ENCODE data around the gene PHF21A. TPM values are rescaled to one million over a fixed set of nuclear protein-coding genes. Genes with fewer than 3 reads are reported as not detected.

The PHF21A gene
- total RNA-seq, 2 donors from 2014 or later: 69.2 to 70.2 TPM

DNA sequence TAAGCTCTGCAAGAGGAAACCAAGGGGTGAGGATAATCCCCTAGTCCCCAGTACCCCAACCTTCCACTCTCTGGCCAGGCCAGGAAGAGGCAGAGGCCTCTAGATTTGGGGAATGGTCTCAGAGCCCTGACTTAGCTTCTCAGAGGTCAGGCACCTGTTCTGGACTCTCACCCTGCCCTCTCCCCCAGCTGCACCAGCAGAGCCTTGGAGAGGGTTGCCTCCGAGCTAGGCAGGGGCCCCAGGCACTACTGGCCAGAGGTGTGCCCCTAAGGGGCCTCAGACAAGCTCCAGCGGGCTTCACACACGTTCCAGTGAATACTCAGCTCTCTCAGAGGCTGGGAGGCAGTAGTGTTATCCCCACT lies 222.2 kb downstream of the PHF21A start:
- H3K4me1 Mint-ChIP-seq (ENCODE audit: low read depth): no peaks in the 10 kb centered on the region
- DNase-seq (no peak), ATAC-seq (replicated peaks in 1 of 2) (no peak)
- H3K4me3 Mint-ChIP-seq: peak overlapping the region; percentile 73 to 81
- H3K36me3 Mint-ChIP-seq (ENCODE audit: insufficient read depth in 2 of 2): no peaks in the 10 kb centered on the region
- H3K27me3 Mint-ChIP-seq (ENCODE audit: low read depth): peaks cover 25% of the 10 kb centered on the region
- H3K9me3 Mint-ChIP-seq: no peaks in the 10 kb centered on the region
- H3K27ac Mint-ChIP-seq: no peak overlapping the region

GRCh38 chr11:45897556-45897955 lies 223.7 kb downstream of the PHF21A start:
- no peaks in the 10 kb centered on the region for H3K9me3 Mint-ChIP-seq
- no peak overlapping the region for H3K27ac Mint-ChIP-seq
- H3K4me3 Mint-ChIP-seq: no peak overlapping the region
- H3K36me3 Mint-ChIP-seq (ENCODE audit: insufficient read depth in 2 of 2): no peaks in the 10 kb centered on the region
- DNase-seq (no peak), ATAC-seq (replicated peaks in 1 of 2) (no peak)
- H3K27me3 Mint-ChIP-seq (ENCODE audit: low read depth): peaks cover 25% of the 10 kb centered on the region
- no peaks in the 10 kb centered on the region for H3K4me1 Mint-ChIP-seq (ENCODE audit: low read depth)

DNA sequence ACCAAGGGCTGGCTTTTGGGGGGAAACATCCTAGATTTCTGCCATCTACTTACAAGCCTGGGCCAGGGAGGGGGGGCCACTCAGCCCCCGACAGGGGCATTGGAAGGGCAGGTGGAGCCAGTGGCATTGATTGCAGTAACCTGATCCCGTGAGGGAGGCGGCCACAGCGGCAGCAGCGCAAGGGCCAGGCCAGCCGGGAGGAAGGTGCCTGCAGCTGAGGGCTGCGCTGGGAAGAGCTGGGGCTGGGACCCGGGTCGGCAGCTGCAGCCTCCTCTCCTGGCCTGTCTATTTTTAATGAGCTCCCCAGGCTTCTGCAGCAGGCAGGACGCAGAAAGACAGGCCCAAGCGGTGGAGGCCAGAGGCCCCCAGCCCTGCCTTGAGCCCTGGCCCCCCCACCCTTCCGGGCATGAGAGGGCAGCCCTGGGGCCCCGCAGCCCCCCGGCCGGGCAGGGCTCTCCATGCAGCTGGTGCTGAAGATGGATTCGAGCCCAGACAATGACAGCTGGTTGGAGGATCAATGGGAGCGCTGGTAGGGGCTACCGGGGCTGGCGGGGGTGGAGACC lies 224.8 kb downstream of the PHF21A start:
- no peak for DNase-seq
- H3K9me3 Mint-ChIP-seq: no peaks in the 10 kb centered on the region
- no peak overlapping the region for H3K27ac Mint-ChIP-seq
- no peak for ATAC-seq (replicated peaks in 1 of 2)
- no peaks in the 10 kb centered on the region for H3K36me3 Mint-ChIP-seq (ENCODE audit: insufficient read depth in 2 of 2)
- peaks cover 25% of the 10 kb centered on the region for H3K27me3 Mint-ChIP-seq (ENCODE audit: low read depth)
- H3K4me3 Mint-ChIP-seq: no peak overlapping the region
- no peaks in the 10 kb centered on the region for H3K4me1 Mint-ChIP-seq (ENCODE audit: low read depth)

DNA sequence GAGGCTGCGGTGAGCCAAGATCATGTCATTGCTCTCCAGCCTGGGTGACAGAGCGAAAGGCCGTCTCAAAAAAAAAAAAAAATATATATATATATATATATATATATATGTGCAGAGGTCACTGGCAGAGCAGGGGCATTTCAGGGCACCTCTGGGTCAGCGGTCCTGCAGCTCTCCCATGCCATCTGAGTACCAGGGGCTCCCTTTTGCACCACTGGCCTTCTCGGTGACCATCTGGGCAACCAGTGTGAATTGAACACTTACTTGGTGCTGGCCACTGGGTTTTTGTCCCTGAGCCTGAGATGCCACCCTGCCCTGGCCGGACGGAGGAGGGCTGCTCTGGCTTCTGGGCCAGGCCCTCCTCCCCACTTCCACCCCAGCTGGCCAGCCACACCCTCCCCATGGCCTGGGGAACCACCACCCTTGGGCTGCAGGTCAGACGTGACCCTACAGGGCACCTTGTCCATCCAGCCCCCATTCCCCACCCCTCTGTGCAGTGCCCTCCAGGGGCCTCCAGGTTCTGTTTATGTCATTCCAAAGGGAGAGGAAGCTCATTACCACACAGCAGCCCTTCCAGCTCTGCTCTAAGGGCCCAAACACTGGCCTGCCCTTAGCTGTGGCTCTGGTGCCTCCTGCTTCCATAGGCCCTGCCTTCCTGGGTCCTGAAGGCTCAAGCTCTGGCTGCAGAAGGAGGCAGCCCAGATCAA lies 225.5 kb downstream of the PHF21A start:
- Mint-ChIP-seq H3K27me3 (ENCODE audit: low read depth) (peaks cover 20% of the 10 kb centered on the region), H3K4me3 (no peak overlapping the region), H3K27ac (no peak overlapping the region), H3K36me3 (ENCODE audit: insufficient read depth in 2 of 2) (no peaks in the 10 kb centered on the region), H3K9me3 (no peaks in the 10 kb centered on the region), H3K4me1 (ENCODE audit: low read depth) (no peaks in the 10 kb centered on the region)
- DNase-seq: no peak
- no peak for ATAC-seq (replicated peaks in 1 of 2)

- ATAC-seq (replicated peaks in 1 of 2): no peak
- H3K27ac Mint-ChIP-seq: no peak overlapping the region
- no peak for DNase-seq
- H3K36me3 Mint-ChIP-seq (ENCODE audit: insufficient read depth in 2 of 2): no peaks in the 10 kb centered on the region
- H3K4me3 Mint-ChIP-seq: no peak overlapping the region
- no peaks in the 10 kb centered on the region for H3K9me3 Mint-ChIP-seq
- H3K27me3 Mint-ChIP-seq (ENCODE audit: low read depth): peaks cover 15% of the 10 kb centered on the region
- H3K4me1 Mint-ChIP-seq (ENCODE audit: low read depth): no peaks in the 10 kb centered on the region
Observed at GRCh38 chr11:45894555-45895247, 226.6 kb downstream of the PHF21A start.

GRCh38 chr11:45892856-45893255 lies 228.4 kb downstream of the PHF21A start:
- ATAC-seq (replicated peaks in 1 of 2): no peak
- Mint-ChIP-seq H3K27me3 (ENCODE audit: low read depth) (peaks cover 10% of the 10 kb centered on the region), H3K9me3 (no peaks in the 10 kb centered on the region), H3K4me1 (ENCODE audit: low read depth) (no peaks in the 10 kb centered on the region), H3K36me3 (ENCODE audit: insufficient read depth in 2 of 2) (no peaks in the 10 kb centered on the region), H3K4me3 (no peak overlapping the region), H3K27ac (no peak overlapping the region)
- DNase-seq: no peak

GRCh38 chr11:45890886-45891550 lies 230.2 kb downstream of the PHF21A start:
- H3K36me3 Mint-ChIP-seq (ENCODE audit: insufficient read depth in 2 of 2): no peaks in the 10 kb centered on the region
- H3K4me1 Mint-ChIP-seq (ENCODE audit: low read depth): no peaks in the 10 kb centered on the region
- DNase-seq (no peak), ATAC-seq (replicated peaks in 1 of 2) (no peak)
- H3K27me3 Mint-ChIP-seq (ENCODE audit: low read depth): peaks cover 7% of the 10 kb centered on the region
- H3K27ac Mint-ChIP-seq: no peak overlapping the region
- no peak overlapping the region for H3K4me3 Mint-ChIP-seq
- H3K9me3 Mint-ChIP-seq: no peaks in the 10 kb centered on the region

GRCh38 chr11:45889966-45890365 lies 231.3 kb downstream of the PHF21A start:
- Mint-ChIP-seq H3K27ac (no peak overlapping the region), H3K4me3 (no peak overlapping the region), H3K4me1 (ENCODE audit: low read depth) (no peaks in the 10 kb centered on the region), H3K36me3 (ENCODE audit: insufficient read depth in 2 of 2) (no peaks in the 10 kb centered on the region), H3K27me3 (ENCODE audit: low read depth) (peaks cover 3% of the 10 kb centered on the region), H3K9me3 (no peaks in the 10 kb centered on the region)
- no peak for ATAC-seq (replicated peaks in 1 of 2)
- DNase-seq: no peak

GRCh38 chr11:45889555-45889954 lies 231.7 kb downstream of the PHF21A start:
- Mint-ChIP-seq H3K4me3 (no peak overlapping the region), H3K4me1 (ENCODE audit: low read depth) (no peaks in the 10 kb centered on the region), H3K27me3 (ENCODE audit: low read depth) (no peaks in the 10 kb centered on the region), H3K9me3 (no peaks in the 10 kb centered on the region), H3K27ac (no peak overlapping the region), H3K36me3 (ENCODE audit: insufficient read depth in 2 of 2) (no peaks in the 10 kb centered on the region)
- ATAC-seq (replicated peaks in 1 of 2) (no peak), DNase-seq (no peak)

- H3K36me3 Mint-ChIP-seq (ENCODE audit: insufficient read depth in 2 of 2): no peaks in the 10 kb centered on the region
- DNase-seq (no peak), ATAC-seq (replicated peaks in 1 of 2) (no peak)
- no peaks in the 10 kb centered on the region for H3K27me3 Mint-ChIP-seq (ENCODE audit: low read depth)
- H3K4me3 Mint-ChIP-seq: no peak overlapping the region
- no peaks in the 10 kb centered on the region for H3K4me1 Mint-ChIP-seq (ENCODE audit: low read depth)
- H3K27ac Mint-ChIP-seq: no peak overlapping the region
- no peaks in the 10 kb centered on the region for H3K9me3 Mint-ChIP-seq
Observed at GRCh38 chr11:45887587-45887986, 233.7 kb downstream of the PHF21A start.

DNA sequence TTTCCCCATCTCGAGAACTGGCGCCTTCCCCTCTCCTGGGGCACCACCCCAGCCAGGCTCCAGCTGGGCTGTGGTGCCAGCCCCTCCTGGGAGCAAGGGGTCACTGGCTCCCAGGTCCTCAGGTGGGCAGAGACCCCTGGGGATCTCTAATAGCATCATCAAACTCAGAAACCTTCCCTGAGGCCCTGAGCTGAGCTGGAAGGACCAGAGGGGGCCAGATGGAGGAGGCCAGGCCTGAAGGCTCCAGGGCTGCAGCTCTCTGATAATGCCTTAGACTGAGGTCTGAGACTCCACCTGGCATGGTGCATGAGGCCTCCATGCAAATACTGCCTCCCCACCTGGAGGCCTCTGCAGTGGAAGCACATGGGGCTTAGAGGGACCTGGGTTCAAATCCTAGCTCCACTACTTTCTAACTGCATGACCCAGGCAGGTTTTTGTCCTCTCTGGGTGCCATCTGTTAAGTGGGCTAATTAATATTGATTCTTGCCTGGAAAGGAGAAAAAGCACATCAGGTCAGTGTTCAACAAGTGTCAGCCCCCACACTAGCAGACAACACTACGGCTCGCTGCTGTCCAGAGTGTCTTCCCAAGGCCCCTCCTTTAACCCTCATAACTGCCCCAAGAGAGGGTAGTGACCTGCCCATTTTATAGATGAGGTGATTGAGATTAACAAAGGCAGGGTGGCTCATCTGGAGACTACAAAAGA lies 234.3 kb downstream of the PHF21A start:
- H3K27ac Mint-ChIP-seq: no peak overlapping the region
- H3K36me3 Mint-ChIP-seq (ENCODE audit: insufficient read depth in 2 of 2): peaks cover 0 to 2% of the 10 kb centered on the region in 2 donors
- ATAC-seq (replicated peaks in 1 of 2) (no peak), DNase-seq (no peak)
- H3K9me3 Mint-ChIP-seq: no peaks in the 10 kb centered on the region
- no peaks in the 10 kb centered on the region for H3K4me1 Mint-ChIP-seq (ENCODE audit: low read depth)
- peak overlapping the region in 1 of 2 donors; percentile 55 for H3K4me3 Mint-ChIP-seq
- H3K27me3 Mint-ChIP-seq (ENCODE audit: low read depth): no peaks in the 10 kb centered on the region

DNA sequence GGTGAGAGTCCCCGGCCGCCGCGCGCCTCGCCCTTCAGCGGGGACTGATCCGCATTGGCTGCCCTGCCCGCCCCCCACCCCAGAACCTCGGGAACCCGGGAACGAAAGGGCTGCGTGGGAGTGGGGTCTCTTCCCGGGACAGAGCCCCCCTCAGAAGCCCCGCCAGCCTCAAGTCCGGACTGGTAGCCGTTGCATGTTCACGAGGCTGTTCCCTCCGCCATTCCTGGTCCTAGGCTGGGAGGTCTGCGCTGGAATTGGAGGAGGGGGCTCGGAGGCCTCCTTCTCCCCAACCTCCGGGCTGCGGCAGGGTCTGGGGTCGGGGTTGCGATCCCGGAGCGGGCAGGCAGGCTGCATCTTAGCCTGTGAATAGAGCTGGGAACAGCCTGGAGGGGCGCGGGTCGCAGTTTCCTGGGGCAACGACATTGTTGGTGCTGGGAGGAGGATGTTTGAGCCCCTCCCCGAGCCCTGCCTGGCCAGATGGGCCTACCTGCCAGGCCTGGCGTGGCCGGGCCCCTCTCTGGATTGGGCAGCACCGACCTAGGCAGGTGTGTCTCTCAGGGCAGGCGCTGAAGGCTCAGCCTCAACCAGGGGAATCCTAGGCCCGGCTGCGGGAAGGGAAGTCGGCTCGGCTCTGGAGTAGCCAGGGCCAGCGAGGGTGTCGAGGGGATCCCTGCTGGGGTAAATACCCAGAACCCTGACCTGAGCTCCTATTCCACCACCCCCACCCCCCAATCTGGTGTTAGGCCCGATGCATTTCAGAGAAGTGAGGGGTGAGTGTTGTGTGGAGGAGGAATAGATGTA lies 235.1 kb downstream of the PHF21A start:
- no peak for ATAC-seq (replicated peaks in 1 of 2)
- no peaks in the 10 kb centered on the region for H3K4me1 Mint-ChIP-seq (ENCODE audit: low read depth)
- no peaks in the 10 kb centered on the region for H3K9me3 Mint-ChIP-seq
- no peak for DNase-seq
- peak overlapping the region; percentile 12 to 55 for H3K4me3 Mint-ChIP-seq
- peaks cover 0 to 3% of the 10 kb centered on the region in 2 donors for H3K36me3 Mint-ChIP-seq (ENCODE audit: insufficient read depth in 2 of 2)
- no peaks in the 10 kb centered on the region for H3K27me3 Mint-ChIP-seq (ENCODE audit: low read depth)
- H3K27ac Mint-ChIP-seq: no peak overlapping the region
